Activated B cell treated with CpG ODN at 0.5 μM for 24 hours (primary cell): ENCODE data around the gene C12orf60. TPM values are rescaled to one million over a fixed set of nuclear protein-coding genes. Genes with fewer than 3 reads are reported as not detected.

Source experiments
- ATAC-seq: fragments of 200-7000 bp; cut with Tn5 transposase; one replicate; pipeline ENCODE4 v1.10.0; 2021; ENCODE audit warnings: low read depth, mild to moderate bottlenecking, moderate library complexity
- CTCF ChIA-PET: fragments of 350-600 bp; sonication (Branson Sonifier 250); formaldehyde crosslinking; loops from one replicate; lab custom pipeline; 2021; ENCODE audit warnings: antibody characterized with exemption; lab: Charles Lee
- POLR2A ChIA-PET: fragments of 350-600 bp; sonication (Branson Sonifier 250); formaldehyde crosslinking; loops from one replicate; lab custom pipeline; 2021; ENCODE audit warnings: antibody characterized with exemption; lab: Charles Lee
- DNase-seq: peaks from one replicate; pipeline ENCODE4 v3.0.0; 2022
- H3K27ac Mint-ChIP-seq: one replicate; pipeline ENCODE4 v1.8.0; 2020; ENCODE audit warnings: mixed read lengths
- H3K27me3 Mint-ChIP-seq: one replicate; pipeline ENCODE4 v1.8.0; 2021; ENCODE audit warnings: mixed read lengths
- H3K36me3 Mint-ChIP-seq: one replicate; pipeline ENCODE4 v1.8.0; 2021; ENCODE audit warnings: low read depth, mixed read lengths
- H3K4me1 Mint-ChIP-seq: one replicate; pipeline ENCODE4 v1.8.0; 2021; ENCODE audit warnings: mixed read lengths
- H3K4me3 Mint-ChIP-seq: one replicate; pipeline ENCODE4 v1.8.0; 2020; ENCODE audit warnings: mild to moderate bottlenecking, mixed read lengths
- H3K9me3 Mint-ChIP-seq: one replicate; pipeline ENCODE4 v1.8.0; 2020; ENCODE audit warnings: mixed read lengths
- CTCF ChIP-seq: fragments of 200-600 bp; IDR thresholded peaks from one replicate; pipeline ENCODE4 v1.8.0; 2022; ENCODE audit warnings: antibody characterized with exemption, mild to moderate bottlenecking
- intact Hi-C: fragments of 100-400 bp; cut with micrococcal nuclease; formaldehyde crosslinking; loops from one replicate; pipeline ENCODE4 v1.15.1; 2024
- total RNA-seq: library from RNA; stranded (reverse); gene quantifications from 2 replicates; pipeline ENCODE4 v1.2.3, GENCODE V29; 2022

The C12orf60 gene
- total RNA-seq, 1 donor from 2014 or later = 0.64 TPM

GRCh38 chr12:14773685-14774073 lies 29.8 kb upstream of the C12orf60 start:
- peak; percentile 52 for DNase-seq

GRCh38 chr12:14774074-14774905 lies 29.2 kb upstream of the C12orf60 start:
- ChIA-PET POLR2A (interaction anchor here (0.6 to 8.2 kb wide), 20 partner anchors 10 to 589 kb away, joined by 3 to 98 read pairs (median 6); partner anchors contain the start of genes ARHGDIB, ATF7IP, C12orf60 and WBP11), CTCF (interaction anchor here (1.1 to 1.3 kb wide), 4 partner anchors 31 to 220 kb away, joined by 3 read pairs; no protein-coding TSS in a partner anchor)
- peak overlapping the region; percentile 94 for H3K27ac Mint-ChIP-seq
- peaks cover 25% of the 10 kb centered on the region for H3K36me3 Mint-ChIP-seq
- H3K9me3 Mint-ChIP-seq = no peaks in the 10 kb centered on the region
- H3K27me3 Mint-ChIP-seq = no peaks in the 10 kb centered on the region
- DNase-seq = peak; percentile 76
- TF ChIP-seq CTCF = no peak
- ATAC-seq = peak; percentile 63
- intact Hi-C loops = loop anchor here (1.0 to 5.0 kb wide), 9 partner anchors 9 to 1962 kb away; partner anchors contain the start of genes ARHGDIB, C12orf60, DDX47 and EPS8
- H3K4me1 Mint-ChIP-seq = peaks cover 44% of the 10 kb centered on the region
- H3K4me3 Mint-ChIP-seq = peak overlapping the region; percentile 98

More at GRCh38 chr12:14773685-14774073, 29.8 kb upstream of the C12orf60 start:
- peaks cover 49% of the 10 kb centered on the region for H3K4me1 Mint-ChIP-seq
- H3K36me3 Mint-ChIP-seq = peaks cover 28% of the 10 kb centered on the region
- H3K27me3 Mint-ChIP-seq = no peaks in the 10 kb centered on the region
- ATAC-seq = peak; percentile 9
- ChIA-PET CTCF (interaction anchor here (1.1 to 1.3 kb wide), 2 partner anchors 31 to 57 kb away, joined by 3 read pairs; no protein-coding TSS in a partner anchor), POLR2A (interaction anchor here (0.7 to 8.2 kb wide), 16 partner anchors 8 to 588 kb away, joined by 3 to 98 read pairs (median 6); partner anchors contain the start of genes ARHGDIB, ATF7IP, C12orf60 and WBP11)
- intact Hi-C loops = loop anchor here (1.0 to 5.0 kb wide), 9 partner anchors 10 to 1961 kb away; partner anchors contain the start of genes ARHGDIB, C12orf60, DDX47 and EPS8
- peak overlapping the region; percentile 94 for H3K27ac Mint-ChIP-seq
- no peak for TF ChIP-seq CTCF
- H3K4me3 Mint-ChIP-seq = peak overlapping the region; percentile 98
- H3K9me3 Mint-ChIP-seq = no peaks in the 10 kb centered on the region

GRCh38 chr12:14774906-14775635 lies 28.4 kb upstream of the C12orf60 start:
- Mint-ChIP-seq H3K36me3 (peaks cover 19% of the 10 kb centered on the region), H3K27ac (peak overlapping the region; percentile 94), H3K4me3 (peak overlapping the region; percentile 98), H3K9me3 (no peaks in the 10 kb centered on the region), H3K27me3 (no peaks in the 10 kb centered on the region), H3K4me1 (peaks cover 39% of the 10 kb centered on the region)
- DNase-seq = peak; percentile 34
- ATAC-seq = no peak
- TF ChIP-seq CTCF = no peak
- ChIA-PET POLR2A (interaction anchor here (0.6 to 8.2 kb wide), 14 partner anchors 9 to 410 kb away, joined by 3 to 98 read pairs (median 6); partner anchors contain the start of genes ARHGDIB, ATF7IP, C12orf60 and WBP11), CTCF (interaction anchor here (1.1 to 1.2 kb wide), 2 partner anchors 51 to 219 kb away, joined by 3 read pairs; no protein-coding TSS in a partner anchor)
- intact Hi-C loops = loop anchor here (1.0 to 5.0 kb wide), 9 partner anchors 8 to 1963 kb away; partner anchors contain the start of genes ARHGDIB, C12orf60, DDX47 and EPS8

GRCh38 chr12:14775636-14775980 lies 27.9 kb upstream of the C12orf60 start:
- ChIA-PET POLR2A (interaction anchor here (1.4 to 8.2 kb wide), 4 partner anchors 8 to 184 kb away, joined by 5 to 98 read pairs (median 42); partner anchors contain the start of genes ARHGDIB, C12orf60 and WBP11), CTCF (interaction anchor here (0.9 to 1.2 kb wide), 3 partner anchors 52 to 219 kb away, joined by 3 read pairs; no protein-coding TSS in a partner anchor)
- H3K4me3 Mint-ChIP-seq = peak overlapping the region; percentile 98
- peaks cover 39% of the 10 kb centered on the region for H3K4me1 Mint-ChIP-seq
- H3K27me3 Mint-ChIP-seq = no peaks in the 10 kb centered on the region
- H3K27ac Mint-ChIP-seq = peak overlapping the region; percentile 94
- TF ChIP-seq CTCF = no peak
- DNase-seq (no peak), ATAC-seq (no peak)
- H3K36me3 Mint-ChIP-seq = peaks cover 13% of the 10 kb centered on the region
- intact Hi-C loops = loop anchor here (2.0 kb wide), 1 partner anchor 555 kb away; no protein-coding TSS in a partner anchor
- no peaks in the 10 kb centered on the region for H3K9me3 Mint-ChIP-seq
